GM12878 (cell line): ENCODE measurements around the gene SPOCK1. TPM values are rescaled to one million over a fixed set of nuclear protein-coding genes. Genes with fewer than 3 reads are reported as not detected.

Experiments
- ATAC-seq: fragments of 200-7000 bp; cut with Tn5 transposase; 3 replicates; pipeline ENCODE4 v1.9.1; 2020; ENCODE audit warnings: mild to moderate bottlenecking, moderate library complexity
- BruUV-seq: library from RNA; stranded (reverse); fragments of 400-500 nt; replicated peaks from 2 replicates; lab custom pipeline; 2021; lab: Mats Ljungman, UMichigan
- CTCF ChIA-PET: fragments of 300-600 bp; sonication (Branson Sonifier 250); formaldehyde crosslinking; extraction: SDS; loops from one replicate; lab custom pipeline; 2021; ENCODE audit warnings: inconsistent platforms; lab: Yijun Ruan, JAX
- POLR2A ChIA-PET: fragments of 350-600 bp; formaldehyde crosslinking; extraction: SDS; loops from one replicate; lab custom pipeline; 2021; ENCODE audit warnings: inconsistent platforms; lab: Charles Lee
- RAD21 ChIA-PET: fragments of 300-600 bp; sonication (Branson Sonifier 250); formaldehyde crosslinking; loops from one replicate; lab custom pipeline; 2023; ENCODE audit warnings: antibody characterized with exemption; ENCODE audit not compliant: unreplicated experiment; lab: Charles Lee
- SMC1A ChIA-PET: fragments of 300-600 bp; sonication (Branson Sonifier 250); formaldehyde crosslinking; loops from one replicate; lab custom pipeline; 2023; ENCODE audit not compliant: unreplicated experiment, uncharacterized antibody; lab: Charles Lee
- DNase-seq: peaks from one replicate; pipeline ENCODE4 v3.0.0-alpha.2; 2011; ENCODE audit warnings: low read depth, low spot score
- FAIRE-seq: peaks from 3 replicates; lab custom pipeline; 2011; peaks lifted over from hg19 to GRCh38; lab: Jason Lieb, UNC
- H2AFZ ChIP-seq: 2 replicates; pipeline ENCODE4 v1.6.0; 2011; ENCODE audit warnings: low read depth, low read length, control low read depth; ENCODE audit not compliant: control insufficient read depth
- H3K27ac ChIP-seq: 2 replicates; pipeline ENCODE4 v1.5.1; 2011; ENCODE audit warnings: control low read depth; ENCODE audit not compliant: control insufficient read depth, insufficient read depth
- H3K27me3 ChIP-seq, 2 experiments: replicated peaks in 1 of 2; 2 replicates each; pipeline versions ENCODE4 v1.6.0 to v1.6.1; 2011; ENCODE audit warnings: low read length in 1 of 2; ENCODE audit not compliant: control insufficient read depth in 2 of 2, insufficient read depth in 2 of 2
- H3K36me3 ChIP-seq, 2 experiments: 2 replicates each; pipeline ENCODE4 v1.5.1; 2011; ENCODE audit warnings: low read length in 1 of 2; ENCODE audit not compliant: control insufficient read depth in 2 of 2, insufficient read depth in 2 of 2
- H3K4me1 ChIP-seq: 2 replicates; pipeline ENCODE4 v1.6.1; 2011; ENCODE audit warnings: mild to moderate bottlenecking, low read length, moderate library complexity, mixed read lengths; ENCODE audit not compliant: control insufficient read depth, insufficient read depth
- H3K4me2 ChIP-seq: 2 replicates; pipeline ENCODE4 v1.6.0; 2011; ENCODE audit warnings: control low read depth; ENCODE audit not compliant: control insufficient read depth, insufficient read depth
- H3K4me3 ChIP-seq: fragments of 200-600 bp; sonication (generic); 2 replicates; pipeline ENCODE4 v1.5.1; 2016
- H3K79me2 ChIP-seq: 2 replicates; pipeline ENCODE4 v1.6.0; 2011; ENCODE audit warnings: low read length; ENCODE audit not compliant: control insufficient read depth, insufficient read depth
- H3K9ac ChIP-seq: 2 replicates; pipeline ENCODE4 v1.8.0; 2011; ENCODE audit warnings: low read length, control low read depth, mixed read lengths; ENCODE audit not compliant: control insufficient read depth, insufficient read depth
- H3K9me3 ChIP-seq: replicated peaks from 3 replicates; pipeline ENCODE4 v1.5.1; 2011; ENCODE audit warnings: mild to moderate bottlenecking, low read length; ENCODE audit not compliant: control insufficient read depth, insufficient read depth
- H4K20me1 ChIP-seq: 2 replicates; pipeline ENCODE4 v1.6.0; 2011; ENCODE audit not compliant: control insufficient read depth, insufficient read depth
- EED ChIP-seq: sonication (generic); IDR thresholded peaks from 2 replicates; pipeline ENCODE4 v1.6.1; 2016; ENCODE audit warnings: antibody characterized with exemption, low read depth
- LARP7 ChIP-seq: fragments of 450-650 bp; IDR thresholded peaks from 2 replicates; pipeline ENCODE4 v1.6.1; 2017; ENCODE audit warnings: mild to moderate bottlenecking
- RCOR1 ChIP-seq: conservative IDR thresholded peaks from 2 replicates; pipeline ENCODE4 v1.6.1; 2012; ENCODE audit warnings: low read depth, low read length, improper control_type of control experiment
- SREBF2 ChIP-seq: IDR thresholded peaks from 2 replicates; pipeline ENCODE4 v1.6.1; 2012; ENCODE audit warnings: mild to moderate bottlenecking, low read length
- WGBS: methylation state at CpG from one replicate; pipeline ENCODE4 v1.1.6; 2016; ENCODE audit warnings: low lambda C conversion rate; ENCODE audit not compliant: insufficient replicate concordance, insufficient coverage; ENCODE audit errors: missing lambda C conversion rate; 5-methylcytosine and 5-hydroxymethylcytosine counted together
- in situ Hi-C: fragments of 300-500 bp; cut with MboI; formaldehyde crosslinking; loops from 9 replicates; pipeline ENCODE4 v1.14.3; 2018; ENCODE audit warnings: mixed read lengths
- intact Hi-C: fragments of 100-400 bp; cut with micrococcal nuclease; formaldehyde crosslinking; loops from one replicate; pipeline ENCODE4 v1.14.2; 2022; ENCODE audit not compliant: unreplicated experiment
- polyA plus RNA-seq, 11 experiments: library from polyadenylated mRNA; depleted of rRNA in 4 of 11; unstranded in 6 of 11; stranded (reverse) in 5 of 11; fragments of >200 nt; fragmentation: Nextera tagmentation in 4 of 11; fragmentation: Illumina TruSeq in 1 of 11; extraction: Ambion mirVana in 4 of 11; extraction: Trizol in 1 of 11; gene quantifications; 1 replicate in 1 of 11; 2 replicates in 10 of 11; pipeline versions ENCODE4 v1.2.1 to v1.2.3, GENCODE V29; 2011 to 2016; ENCODE audit warnings: inconsistent platforms in 2 of 11, missing spikeins in 2 of 11, low read depth in 1 of 11
- total RNA-seq, 4 experiments: library from RNA; depleted of rRNA in 3 of 4; stranded (reverse); fragments of >200 nt in 3 of 4; fragmentation: Illumina TruSeq in 1 of 4; extraction: Trizol in 1 of 4; gene quantifications; 2 replicates each; pipeline versions ENCODE4 v1.2.1 to v1.2.3, GENCODE V29; 2013 to 2021
- TF ChIP-seq, protein P1 (sequence below): IDR thresholded peaks from 2 replicates; pipeline ENCODE4 v1.6.1; 2012; ENCODE audit warnings: mild to moderate bottlenecking, low read depth, low read length
- TF ChIP-seq, protein P2 (sequence below): IDR thresholded peaks from 2 replicates; pipeline ENCODE4 v1.6.1; 2012; ENCODE audit warnings: improper control_type of control experiment, low read depth, low read length; ENCODE audit not compliant: insufficient replicate concordance
- TF ChIP-seq, protein P3 (sequence below): fragments of 450-650 bp; IDR thresholded peaks from 2 replicates; pipeline ENCODE4 v1.6.1; 2017; ENCODE audit warnings: low read depth, mild to moderate bottlenecking, moderate library complexity

Gene SPOCK1
- total and polyA plus RNA-seq, 10 of the 15 experiments (the other 5 are each of a cell fraction or from before 2014, with no cell fraction given), result 0.06 to 0.68 (median 0.25) TPM; not detected in 3

DNA sequence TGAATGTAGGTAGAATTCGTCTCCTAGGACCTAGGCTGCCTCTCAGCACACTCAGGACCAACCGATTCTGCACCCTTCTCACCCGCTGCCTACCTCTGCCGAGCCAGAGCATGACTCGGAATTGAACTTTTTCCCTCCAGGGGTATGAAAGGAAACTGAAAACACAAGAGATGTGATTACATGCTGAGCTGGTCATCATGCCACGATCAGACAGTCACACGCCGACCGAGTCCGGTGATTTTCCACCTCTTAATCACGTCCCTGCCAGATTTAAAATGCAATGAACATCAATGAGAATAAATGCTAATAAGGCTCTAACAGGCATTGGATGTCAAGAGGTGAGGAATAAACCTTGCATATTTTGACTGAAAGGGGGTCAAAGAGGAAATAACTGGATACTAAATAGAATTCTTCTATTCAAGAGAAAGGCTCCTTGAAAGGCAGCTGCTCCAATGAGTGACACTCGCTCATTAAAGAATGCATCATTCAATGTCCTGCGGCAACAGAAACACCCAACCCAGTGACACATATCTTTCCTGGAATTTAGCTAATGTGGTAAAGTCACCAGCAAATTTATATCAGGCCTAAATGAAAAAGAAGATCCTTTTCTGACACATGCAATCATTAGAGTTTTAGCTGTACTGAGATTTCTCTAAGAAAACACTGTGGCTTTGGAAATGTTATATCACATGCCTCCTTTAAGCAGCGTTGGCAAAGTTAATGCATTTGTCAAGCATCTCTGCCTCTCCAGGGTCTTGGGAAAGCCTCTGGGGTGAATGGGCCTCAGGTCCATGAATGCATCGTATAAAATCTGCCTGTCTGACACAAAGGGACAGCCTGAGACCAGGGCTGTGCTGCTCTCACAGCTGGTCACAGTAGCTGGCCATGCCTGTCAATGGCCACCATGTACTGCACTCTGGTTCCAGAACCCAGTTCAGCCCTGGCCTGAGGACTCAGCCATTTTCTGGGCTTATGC lies 128.7 kb downstream of the SPOCK1 start:
- 30% methylated on average over 15 of the region's 15 CpGs for WGBS
- FAIRE-seq, result no peak
- CTCF ChIA-PET, result interaction anchor here (1.4 kb wide), 1 partner anchor 25 kb away, joined by 3 read pairs; no protein-coding TSS in a partner anchor
- TF ChIP-seq SREBF2, result no peak
- TF ChIP-seq, protein P1, sequence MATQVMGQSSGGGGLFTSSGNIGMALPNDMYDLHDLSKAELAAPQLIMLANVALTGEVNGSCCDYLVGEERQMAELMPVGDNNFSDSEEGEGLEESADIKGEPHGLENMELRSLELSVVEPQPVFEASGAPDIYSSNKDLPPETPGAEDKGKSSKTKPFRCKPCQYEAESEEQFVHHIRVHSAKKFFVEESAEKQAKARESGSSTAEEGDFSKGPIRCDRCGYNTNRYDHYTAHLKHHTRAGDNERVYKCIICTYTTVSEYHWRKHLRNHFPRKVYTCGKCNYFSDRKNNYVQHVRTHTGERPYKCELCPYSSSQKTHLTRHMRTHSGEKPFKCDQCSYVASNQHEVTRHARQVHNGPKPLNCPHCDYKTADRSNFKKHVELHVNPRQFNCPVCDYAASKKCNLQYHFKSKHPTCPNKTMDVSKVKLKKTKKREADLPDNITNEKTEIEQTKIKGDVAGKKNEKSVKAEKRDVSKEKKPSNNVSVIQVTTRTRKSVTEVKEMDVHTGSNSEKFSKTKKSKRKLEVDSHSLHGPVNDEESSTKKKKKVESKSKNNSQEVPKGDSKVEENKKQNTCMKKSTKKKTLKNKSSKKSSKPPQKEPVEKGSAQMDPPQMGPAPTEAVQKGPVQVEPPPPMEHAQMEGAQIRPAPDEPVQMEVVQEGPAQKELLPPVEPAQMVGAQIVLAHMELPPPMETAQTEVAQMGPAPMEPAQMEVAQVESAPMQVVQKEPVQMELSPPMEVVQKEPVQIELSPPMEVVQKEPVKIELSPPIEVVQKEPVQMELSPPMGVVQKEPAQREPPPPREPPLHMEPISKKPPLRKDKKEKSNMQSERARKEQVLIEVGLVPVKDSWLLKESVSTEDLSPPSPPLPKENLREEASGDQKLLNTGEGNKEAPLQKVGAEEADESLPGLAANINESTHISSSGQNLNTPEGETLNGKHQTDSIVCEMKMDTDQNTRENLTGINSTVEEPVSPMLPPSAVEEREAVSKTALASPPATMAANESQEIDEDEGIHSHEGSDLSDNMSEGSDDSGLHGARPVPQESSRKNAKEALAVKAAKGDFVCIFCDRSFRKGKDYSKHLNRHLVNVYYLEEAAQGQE, result no peak
- no peak for TF ChIP-seq EED
- TF ChIP-seq, protein P2, sequence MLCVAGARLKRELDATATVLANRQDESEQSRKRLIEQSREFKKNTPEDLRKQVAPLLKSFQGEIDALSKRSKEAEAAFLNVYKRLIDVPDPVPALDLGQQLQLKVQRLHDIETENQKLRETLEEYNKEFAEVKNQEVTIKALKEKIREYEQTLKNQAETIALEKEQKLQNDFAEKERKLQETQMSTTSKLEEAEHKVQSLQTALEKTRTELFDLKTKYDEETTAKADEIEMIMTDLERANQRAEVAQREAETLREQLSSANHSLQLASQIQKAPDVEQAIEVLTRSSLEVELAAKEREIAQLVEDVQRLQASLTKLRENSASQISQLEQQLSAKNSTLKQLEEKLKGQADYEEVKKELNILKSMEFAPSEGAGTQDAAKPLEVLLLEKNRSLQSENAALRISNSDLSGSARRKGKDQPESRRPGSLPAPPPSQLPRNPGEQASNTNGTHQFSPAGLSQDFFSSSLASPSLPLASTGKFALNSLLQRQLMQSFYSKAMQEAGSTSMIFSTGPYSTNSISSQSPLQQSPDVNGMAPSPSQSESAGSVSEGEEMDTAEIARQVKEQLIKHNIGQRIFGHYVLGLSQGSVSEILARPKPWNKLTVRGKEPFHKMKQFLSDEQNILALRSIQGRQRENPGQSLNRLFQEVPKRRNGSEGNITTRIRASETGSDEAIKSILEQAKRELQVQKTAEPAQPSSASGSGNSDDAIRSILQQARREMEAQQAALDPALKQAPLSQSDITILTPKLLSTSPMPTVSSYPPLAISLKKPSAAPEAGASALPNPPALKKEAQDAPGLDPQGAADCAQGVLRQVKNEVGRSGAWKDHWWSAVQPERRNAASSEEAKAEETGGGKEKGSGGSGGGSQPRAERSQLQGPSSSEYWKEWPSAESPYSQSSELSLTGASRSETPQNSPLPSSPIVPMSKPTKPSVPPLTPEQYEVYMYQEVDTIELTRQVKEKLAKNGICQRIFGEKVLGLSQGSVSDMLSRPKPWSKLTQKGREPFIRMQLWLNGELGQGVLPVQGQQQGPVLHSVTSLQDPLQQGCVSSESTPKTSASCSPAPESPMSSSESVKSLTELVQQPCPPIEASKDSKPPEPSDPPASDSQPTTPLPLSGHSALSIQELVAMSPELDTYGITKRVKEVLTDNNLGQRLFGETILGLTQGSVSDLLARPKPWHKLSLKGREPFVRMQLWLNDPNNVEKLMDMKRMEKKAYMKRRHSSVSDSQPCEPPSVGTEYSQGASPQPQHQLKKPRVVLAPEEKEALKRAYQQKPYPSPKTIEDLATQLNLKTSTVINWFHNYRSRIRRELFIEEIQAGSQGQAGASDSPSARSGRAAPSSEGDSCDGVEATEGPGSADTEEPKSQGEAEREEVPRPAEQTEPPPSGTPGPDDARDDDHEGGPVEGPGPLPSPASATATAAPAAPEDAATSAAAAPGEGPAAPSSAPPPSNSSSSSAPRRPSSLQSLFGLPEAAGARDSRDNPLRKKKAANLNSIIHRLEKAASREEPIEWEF, result no peak
- TF ChIP-seq, protein P3, sequence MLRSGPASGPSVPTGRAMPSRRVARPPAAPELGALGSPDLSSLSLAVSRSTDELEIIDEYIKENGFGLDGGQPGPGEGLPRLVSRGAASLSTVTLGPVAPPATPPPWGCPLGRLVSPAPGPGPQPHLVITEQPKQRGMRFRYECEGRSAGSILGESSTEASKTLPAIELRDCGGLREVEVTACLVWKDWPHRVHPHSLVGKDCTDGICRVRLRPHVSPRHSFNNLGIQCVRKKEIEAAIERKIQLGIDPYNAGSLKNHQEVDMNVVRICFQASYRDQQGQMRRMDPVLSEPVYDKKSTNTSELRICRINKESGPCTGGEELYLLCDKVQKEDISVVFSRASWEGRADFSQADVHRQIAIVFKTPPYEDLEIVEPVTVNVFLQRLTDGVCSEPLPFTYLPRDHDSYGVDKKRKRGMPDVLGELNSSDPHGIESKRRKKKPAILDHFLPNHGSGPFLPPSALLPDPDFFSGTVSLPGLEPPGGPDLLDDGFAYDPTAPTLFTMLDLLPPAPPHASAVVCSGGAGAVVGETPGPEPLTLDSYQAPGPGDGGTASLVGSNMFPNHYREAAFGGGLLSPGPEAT, result no peak
- TF ChIP-seq RCOR1, result no peak
- TF ChIP-seq LARP7, result no peak

More for the DNA sequence above, 128.7 kb downstream of the SPOCK1 start:
- Histone ChIP-seq H3K4me2 (no peak overlapping the region), H3K4me3 (no peak overlapping the region), H3K27me3 (no peaks in the 10 kb centered on the region; a peak in 1 of 4 replicates), H3K9ac (no peak overlapping the region), H4K20me1 (no peaks in the 10 kb centered on the region), H3K36me3 (no peaks in the 10 kb centered on the region), H3K27ac (no peak overlapping the region), H3K79me2 (no peaks in the 10 kb centered on the region), H3K9me3 (no peaks in the 10 kb centered on the region), H3K4me1 (no peaks in the 10 kb centered on the region), H2AFZ (no peak overlapping the region)
- DNase-seq (no peak), ATAC-seq (no peak)
- intact Hi-C loops (no loop called here), in situ Hi-C loops (no loop called here)
- SMC1A ChIA-PET, result no interaction called here
- POLR2A ChIA-PET, result no interaction called here
- RAD21 ChIA-PET, result no interaction called here
- no TSS peak for BruUV-seq
